Nucleus accumbens (tissue), 56 donors: Measurements from ENCODE around the gene NBEAL1.
"Not testable (repeated sequence)": the region's sequence is repeated elsewhere in the genome, so short reads cannot be mapped to it uniquely, and the experiment has no call there.

Experiments
- DNase-seq, 56 donors: peaks; one replicate each; lab custom pipeline; 2025; lab: John Stamatoyannopoulos, UW

Gene NBEAL1

GRCh38 chr2:203104273-203104672, 89.6 kb downstream of the NBEAL1 start:
- DNase-seq: no peak

DNA sequence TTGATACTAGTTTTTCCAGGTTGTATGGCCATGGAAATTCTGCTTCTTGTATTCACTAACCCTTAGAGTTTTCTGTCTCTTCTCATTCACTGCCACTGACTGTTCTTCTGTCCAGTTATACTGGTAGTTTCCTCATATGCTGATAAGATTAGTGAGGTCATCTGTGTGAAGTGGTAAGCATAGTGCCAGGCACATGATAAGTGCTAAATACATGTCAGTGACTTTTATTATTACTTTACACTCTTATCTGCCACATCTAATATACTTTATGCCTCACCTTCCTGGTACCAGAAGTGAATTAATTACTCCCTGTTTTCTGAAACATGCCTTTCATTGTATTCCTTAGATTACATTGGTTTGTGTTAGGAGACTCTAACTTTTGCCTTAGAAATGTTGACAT, 91.3 kb downstream of the NBEAL1 start:
- DNase-seq: no peak

DNA sequence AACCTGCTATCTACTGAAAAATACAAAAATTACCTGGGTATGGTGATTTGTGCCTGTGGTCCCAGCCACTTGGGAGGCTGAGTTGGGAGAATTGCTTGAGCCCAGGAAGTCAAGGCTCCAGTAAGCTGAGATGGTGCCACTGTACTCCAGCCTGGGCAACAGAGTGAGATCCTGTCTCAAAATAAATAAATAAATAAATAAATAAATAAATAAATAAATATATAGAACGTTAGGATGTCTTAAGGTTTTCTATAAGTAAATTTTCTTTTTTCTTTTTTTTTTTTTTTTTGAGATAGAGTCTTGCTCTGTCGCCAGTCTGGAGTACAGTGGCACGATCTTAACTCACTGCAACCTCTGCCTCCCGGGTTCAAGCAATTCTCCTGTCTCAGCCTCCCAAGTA, 95.8 kb downstream of the NBEAL1 start:
- DNase-seq: not testable (repeated sequence)

DNA sequence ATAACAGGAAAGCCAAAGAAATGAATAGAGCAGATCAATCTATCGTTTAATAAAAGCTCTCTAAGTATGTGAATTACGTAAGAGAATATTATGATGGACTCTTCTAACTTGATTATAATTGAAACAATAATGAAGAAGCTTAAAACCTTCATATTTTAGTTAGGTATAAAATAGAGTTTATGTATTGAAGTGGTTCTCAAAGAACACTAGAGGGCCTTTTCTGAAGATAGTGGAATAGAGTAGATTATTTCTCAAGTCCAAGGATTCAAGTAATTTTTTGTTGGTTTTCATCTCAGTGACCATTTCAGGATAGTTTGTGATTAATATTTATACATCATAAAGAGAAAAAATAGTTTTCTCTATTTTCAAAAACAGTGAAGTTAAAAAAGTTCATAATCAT, 97.7 kb downstream of the NBEAL1 start:
- DNase-seq: no peak

DNA sequence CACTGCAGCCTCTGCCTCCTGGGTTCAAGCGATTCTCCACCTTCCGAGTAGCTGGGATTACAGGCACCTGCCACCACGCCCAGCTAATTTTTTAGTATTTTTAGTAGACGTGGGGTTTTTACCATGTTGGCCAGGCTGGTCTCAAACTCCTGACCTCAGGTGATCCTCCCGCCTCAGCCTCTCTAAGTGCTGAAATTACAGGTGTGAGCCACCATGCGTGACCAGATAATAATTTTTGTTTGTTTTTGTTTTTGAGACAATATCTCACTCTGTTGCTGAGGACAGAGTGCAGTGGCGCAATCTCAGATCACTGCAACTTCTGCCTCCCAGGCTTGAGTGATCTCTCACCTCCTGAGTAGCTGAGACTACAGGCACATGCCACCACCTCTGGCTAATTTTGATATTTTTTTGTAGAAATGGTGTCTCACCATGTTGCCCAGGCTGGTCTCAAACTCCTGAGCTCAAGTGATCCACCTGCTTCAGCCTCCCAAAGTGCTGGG, 100.6 kb downstream of the NBEAL1 start:
- DNase-seq: not testable (repeated sequence)

DNA sequence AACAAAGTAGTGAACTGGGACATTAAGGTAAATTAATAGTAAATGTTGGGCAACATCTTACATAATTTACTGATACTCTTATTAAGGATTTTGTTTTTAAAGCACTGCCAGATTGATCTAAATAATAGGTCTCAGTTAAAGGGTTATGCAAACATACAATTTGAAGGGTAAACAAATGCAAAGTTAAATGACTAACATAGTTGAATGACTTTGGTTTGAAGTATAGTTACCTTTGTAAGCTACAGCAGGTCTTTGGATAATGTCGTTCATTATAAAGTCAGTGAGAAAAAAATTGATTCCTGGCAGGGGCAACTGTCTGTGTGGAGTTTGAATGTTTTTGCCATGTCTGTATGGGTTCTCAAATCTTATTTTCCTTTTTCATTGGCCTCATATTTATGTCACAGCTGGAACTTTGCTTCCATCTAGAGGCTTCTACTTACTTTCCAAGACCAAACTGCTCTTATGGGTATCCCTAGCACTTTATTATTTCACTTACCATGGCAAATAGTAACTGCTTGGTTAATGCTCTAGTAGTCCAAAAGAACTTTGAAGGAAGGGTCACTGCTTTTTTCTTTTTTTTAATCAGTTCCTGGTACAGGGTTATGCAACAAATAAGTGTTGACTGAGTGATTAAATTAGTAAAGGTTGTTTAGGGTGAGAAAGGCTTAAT, 107.8 kb downstream of the NBEAL1 start:
- no peak for DNase-seq

GRCh38 chr2:203126996-203127395, 112.3 kb downstream of the NBEAL1 start:
- DNase-seq: no peak

DNA sequence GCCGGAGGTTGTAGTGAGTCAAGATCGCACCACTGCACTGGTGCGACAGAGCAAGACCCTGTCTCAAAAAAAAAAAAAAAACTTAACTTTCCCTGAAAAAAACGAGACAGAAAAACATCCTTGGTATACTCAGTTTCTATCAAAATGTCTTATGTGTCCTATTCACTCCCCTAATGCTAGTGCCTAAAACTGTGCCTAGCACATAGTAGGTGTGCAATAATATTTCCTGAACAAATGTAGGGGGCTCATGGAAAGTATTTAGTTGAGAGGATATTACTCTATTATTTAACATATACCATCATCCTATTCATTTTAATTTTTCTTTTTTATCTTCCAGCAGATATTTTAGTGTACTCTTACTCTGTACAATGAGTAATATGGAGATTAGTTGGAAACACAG, 120.4 kb downstream of the NBEAL1 start:
- DNase-seq: no peak

DNA sequence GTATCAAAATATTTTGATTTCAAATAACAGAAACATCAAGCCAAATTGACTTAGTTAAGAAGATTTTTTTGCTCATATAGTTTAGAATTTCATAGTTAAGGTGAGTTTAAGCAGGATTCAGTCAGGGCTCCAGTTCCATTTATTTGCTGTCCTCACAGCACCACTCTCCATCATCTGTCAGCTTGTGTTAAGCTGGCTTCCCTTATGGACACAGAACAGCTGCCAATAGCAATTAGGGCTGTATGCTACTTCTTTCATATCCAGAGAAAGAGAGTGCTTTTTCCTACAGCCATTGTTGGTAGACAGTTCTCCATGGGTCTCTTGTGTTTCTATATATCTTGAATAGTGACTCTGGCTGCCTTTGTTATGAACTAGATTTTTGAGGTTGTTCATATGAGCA, 128.7 kb downstream of the NBEAL1 start:
- no peak for DNase-seq

DNA sequence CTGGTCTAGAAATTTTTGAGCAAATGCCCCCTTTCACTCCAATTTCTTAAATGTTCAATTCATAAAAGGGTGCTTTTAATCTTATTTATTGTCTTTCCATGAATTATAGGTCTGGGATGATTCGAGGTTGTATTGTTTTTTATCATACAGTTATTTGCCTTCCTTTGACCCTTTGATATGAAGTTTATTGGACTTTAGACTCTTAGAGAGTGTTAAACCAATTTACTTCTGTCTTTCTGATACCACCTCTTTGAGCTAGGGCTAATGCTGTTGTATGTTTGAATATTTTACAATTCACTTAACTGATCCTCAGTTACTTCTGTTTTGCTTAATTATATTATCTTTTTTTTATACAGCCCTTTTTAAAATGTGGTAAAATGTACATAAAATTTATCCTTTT, 134.5 kb downstream of the NBEAL1 start:
- DNase-seq: no peak

GRCh38 chr2:203155406-203155805, 140.7 kb downstream of the NBEAL1 start:
- DNase-seq: no peak

DNA sequence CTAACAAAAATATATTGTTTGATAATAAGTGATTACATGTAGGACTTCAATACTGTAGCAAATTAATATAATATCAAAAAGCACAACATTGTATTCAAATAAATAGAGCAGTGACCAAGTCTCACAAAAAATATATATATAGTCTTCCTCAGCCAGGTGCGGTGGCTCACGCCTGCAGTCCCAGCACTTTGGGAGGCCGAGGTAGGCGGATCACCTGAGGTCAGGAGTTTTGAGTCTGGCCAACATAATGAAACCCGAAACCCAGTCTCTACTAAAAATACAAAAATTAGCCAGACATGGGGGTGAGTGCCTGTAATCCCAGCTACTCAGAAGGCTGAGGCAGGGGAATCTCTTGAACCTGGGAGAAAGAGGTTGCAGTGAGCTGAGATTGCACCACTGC, 148.0 kb downstream of the NBEAL1 start:
- DNase-seq: not testable (repeated sequence)

DNA sequence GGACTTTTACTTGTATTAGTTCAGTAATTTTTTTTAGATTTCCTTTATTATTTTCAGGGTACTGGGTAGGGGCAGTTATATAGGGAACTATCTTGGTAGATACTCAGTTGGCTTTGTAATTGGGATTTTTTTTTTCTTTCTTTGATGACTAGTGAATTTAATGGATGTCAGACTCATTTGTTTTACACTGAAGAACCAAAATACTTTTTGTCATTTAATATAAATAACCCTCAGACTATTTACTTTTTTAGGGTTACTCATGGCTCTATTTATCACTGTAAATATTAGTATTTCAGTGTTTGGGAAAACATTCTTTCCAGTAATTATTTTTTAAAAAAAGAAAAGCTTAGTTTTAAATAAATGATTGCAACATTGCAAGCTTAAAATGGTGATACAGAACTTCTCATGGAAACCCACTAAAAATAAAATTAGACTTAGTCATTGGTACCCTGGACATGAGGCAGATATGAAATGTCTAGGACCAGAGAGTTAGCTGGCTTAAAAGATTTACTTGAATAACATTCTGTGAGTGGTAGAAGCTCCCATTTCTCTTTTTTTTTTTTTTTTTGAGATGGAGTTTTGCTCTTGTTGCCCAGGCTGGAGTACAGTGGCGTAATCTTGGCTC, 149.7 kb downstream of the NBEAL1 start:
- no peak for DNase-seq

- DNase-seq: no peak
Measured at GRCh38 chr2:203167751-203168150, 153.1 kb downstream of the NBEAL1 start.

DNA sequence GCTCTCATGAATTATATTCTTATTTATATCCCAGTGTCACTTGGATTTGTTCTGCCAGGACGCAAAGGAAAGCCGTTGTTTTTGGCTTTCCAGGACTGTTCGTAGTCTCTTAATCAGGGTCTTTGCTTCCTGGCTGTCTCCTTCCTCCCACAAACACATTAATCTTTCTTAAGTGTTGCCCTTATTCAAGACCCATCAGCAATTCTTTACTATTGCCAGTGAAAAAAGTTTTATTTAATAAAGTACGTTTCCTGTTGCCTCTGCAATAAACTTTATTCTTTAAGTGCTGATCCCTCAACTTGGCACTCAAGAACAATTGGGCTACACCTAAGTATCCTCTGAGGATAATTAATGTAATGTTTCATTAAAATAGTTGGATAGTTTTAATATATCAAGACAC, 155.8 kb downstream of the NBEAL1 start:
- DNase-seq: no peak

GRCh38 chr2:203175371-203175770, 160.7 kb downstream of the NBEAL1 start:
- DNase-seq: no peak

DNA sequence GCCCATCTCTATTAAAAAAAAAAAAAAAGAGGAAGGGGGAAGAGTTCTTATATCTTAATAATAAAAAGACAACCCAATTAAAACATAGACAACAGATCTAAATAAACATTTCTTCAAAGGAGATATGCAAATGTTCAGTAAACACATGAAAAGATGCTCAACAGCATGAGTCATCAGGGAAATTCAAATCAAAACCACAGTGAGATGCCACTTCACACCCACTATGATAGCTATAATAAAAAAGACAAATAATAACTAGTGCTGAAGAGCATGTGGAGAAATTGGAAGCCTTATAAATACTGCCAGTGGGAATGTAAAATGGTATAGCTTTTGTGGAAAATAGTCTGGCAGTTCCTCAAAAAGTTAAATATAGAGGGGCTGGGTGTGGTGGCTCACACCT, 162.7 kb downstream of the NBEAL1 start:
- no peak for DNase-seq

GRCh38 chr2:203185864-203186263, 171.2 kb downstream of the NBEAL1 start:
- no peak for DNase-seq

- not testable (repeated sequence) for DNase-seq
Measured at GRCh38 chr2:203190547-203190946, 175.9 kb downstream of the NBEAL1 start.

DNA sequence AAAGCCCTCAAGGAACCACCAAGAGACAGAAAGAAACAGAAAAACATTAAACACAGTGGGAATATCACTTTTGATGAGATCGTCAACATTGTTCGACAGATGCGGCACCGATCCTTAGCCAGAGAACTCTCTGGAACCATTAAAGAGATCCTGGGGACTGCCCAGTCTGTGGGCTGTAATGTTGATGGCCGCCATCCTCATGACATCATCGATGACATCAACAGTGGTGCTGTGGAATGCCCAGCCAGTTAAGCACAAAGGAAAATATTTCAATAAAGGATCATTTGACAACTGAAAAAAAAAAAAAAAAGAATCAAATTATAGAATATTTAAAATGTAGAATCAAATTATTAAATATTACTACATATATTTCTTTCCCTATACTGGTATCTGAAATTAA, 176.4 kb downstream of the NBEAL1 start:
- not testable (repeated sequence) for DNase-seq

GRCh38 chr2:203191961-203192360, 177.3 kb downstream of the NBEAL1 start:
- no peak for DNase-seq

DNA sequence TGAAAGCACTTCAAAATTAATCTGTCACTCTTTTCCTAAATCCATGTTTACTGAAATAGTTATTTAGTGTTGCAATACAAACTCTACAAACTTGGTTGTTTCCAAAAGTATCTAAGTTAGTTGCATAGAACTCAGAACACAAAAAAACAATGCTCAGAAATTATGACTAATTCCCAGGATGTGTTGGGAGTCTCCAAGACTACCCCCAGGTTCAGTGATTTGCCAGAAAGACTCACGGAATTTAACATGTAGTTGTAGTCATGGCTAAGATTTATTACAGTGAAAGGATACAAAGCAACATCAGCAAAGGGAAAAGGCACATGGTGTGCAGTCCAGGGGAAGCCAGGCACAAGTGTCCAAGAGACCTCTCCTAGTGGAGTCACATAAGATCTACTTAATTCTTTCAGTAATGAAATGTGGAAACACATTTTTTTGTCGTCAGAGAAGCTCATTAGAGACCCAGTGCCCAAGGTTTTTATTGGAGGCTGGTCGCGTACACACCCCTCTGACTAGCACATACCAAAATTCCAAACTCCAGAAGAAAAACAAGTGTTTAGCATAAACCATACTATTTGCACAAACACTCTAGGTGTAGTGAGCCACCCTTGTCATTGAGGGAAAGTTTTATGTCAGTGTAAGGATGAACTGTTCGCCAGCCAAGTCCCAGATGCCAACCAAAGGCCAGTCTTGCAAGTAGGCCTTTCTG, 180.8 kb downstream of the NBEAL1 start:
- DNase-seq: no peak
